Psoas muscle (tissue), 8 donors: Measurements from ENCODE around the gene FAM228A. TPM values are rescaled to one million over a fixed set of nuclear protein-coding genes. Genes with fewer than 3 reads are reported as not detected.

ENCODE experiments used
- ATAC-seq, 4 donors: fragments of 200-7000 bp; cut with Tn5 transposase; one replicate each; pipeline ENCODE4 v1.9.1; 2020; ENCODE audit warnings: moderate library complexity in 3 of 4, mild to moderate bottlenecking in 2 of 4
- DNase-seq, 2 donors: peaks; one replicate each; pipeline ENCODE4 v3.0.0-alpha.2; 2020
- H3K27ac ChIP-seq: fragments of 200-600 bp; one replicate; pipeline ENCODE4 v1.8.0; 2022
- H3K27me3 ChIP-seq, 3 donors: fragments of 200-600 bp in 1 of 3; one replicate each; pipeline versions ENCODE4 v1.6.1 to v1.8.0; 2013 to 2022; ENCODE audit warnings: low read length in 2 of 3, mild to moderate bottlenecking in 2 of 3, moderate library complexity in 1 of 3; ENCODE audit not compliant: insufficient read depth in 3 of 3
- H3K36me3 ChIP-seq, 2 donors: fragments of 200-600 bp in 1 of 2; one replicate each; pipeline versions ENCODE4 v1.6.1 to v1.8.0; 2013 to 2022; ENCODE audit warnings: low read depth in 1 of 2, mild to moderate bottlenecking in 1 of 2, moderate library complexity in 1 of 2; ENCODE audit not compliant: insufficient read depth in 1 of 2
- H3K4me1 ChIP-seq: fragments of 200-600 bp; one replicate; pipeline ENCODE4 v1.8.0; 2022
- H3K4me3 ChIP-seq: fragments of 200-600 bp; one replicate; pipeline ENCODE4 v1.8.0; 2022; ENCODE audit warnings: mild to moderate bottlenecking
- H3K9me3 ChIP-seq: fragments of 200-600 bp; one replicate; pipeline ENCODE4 v1.8.0; 2022
- whole genome bisulfite sequencing, 3 donors: extraction: QIAGEN DNeasy Blood & Tissue Kit; methylation state at CpG; one replicate each; pipeline versions ENCODE4 v1.1.6 to v1.1.7; 2013; 5-methylcytosine and 5-hydroxymethylcytosine counted together
- intact Hi-C, 2 donors: fragments of 100-400 bp; cut with DNase I; formaldehyde crosslinking; loops; one replicate each; pipeline versions ENCODE4 v1.11.0 to v1.14.2; 2022
- polyA plus RNA-seq, 3 donors: library from polyadenylated mRNA; stranded (reverse); fragments of 200-250 nt; gene quantifications; one replicate each; pipeline ENCODE4 v1.2.3, GENCODE V29; 2013
- total RNA-seq, 4 donors: library from RNA; stranded (reverse); fragmentation: NEBNext Ultra II Directional in 2 of 4; extraction: Animal tissue kit (Norgen Biotek cat#: 25700) in 2 of 4; gene quantifications; one replicate each; pipeline versions ENCODE4 v1.2.1 to v1.2.4, GENCODE V29; 2021 to 2023
- TF ChIP-seq, protein P1 (sequence below): fragments of 200-600 bp; IDR thresholded peaks from one replicate; pipeline ENCODE4 v1.8.0; 2022; ENCODE audit warnings: antibody characterized with exemption
- donor health status: healthy with polysubstance abuse.
- donor health status: DM: no; HTN: no; CAD: no; lungs with moderate emphysema.
- donor health status: Bipolar disorder and iron deficiency.
- donor health status: healthy.
- donor health status: DM: yes; HTN: yes; CAD: no.
- donor health status: DM: no; HTN: no; CAD: no.
- donor health status: DM: no; HTN: no; CAD: no.
- donor health status: DM: yes; HTN: yes; CAD: no.

The FAM228A gene
- total and polyA plus RNA-seq, 7 donors = 0.04 to 0.69 (median 0.37) TPM; not detected in 1

DNA sequence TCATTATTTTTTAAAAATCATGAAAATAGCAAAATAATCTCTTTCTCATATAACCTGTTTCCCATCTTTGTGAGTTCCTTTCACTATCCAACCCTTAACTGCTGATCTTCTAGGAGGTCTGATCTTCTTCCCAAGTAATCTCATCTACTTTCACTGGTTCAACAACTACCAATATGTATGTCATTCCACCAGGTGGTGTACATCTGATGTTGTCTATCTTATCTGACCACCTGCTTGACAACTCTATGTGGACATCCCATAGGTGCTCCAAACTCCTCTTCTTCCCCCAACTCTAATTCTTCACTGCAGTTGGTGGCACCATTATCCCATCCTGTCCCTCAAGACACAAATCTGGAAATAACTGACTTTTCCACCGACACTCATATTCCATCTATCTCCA, 62.5 kb downstream of the FAM228A start:
- 85 to 98% (median 92%) methylated on average over 1 of the region's 1 CpG for WGBS, 3 donors
- peak in 1 of 4 donors; percentile 32 for ATAC-seq
- Histone ChIP-seq H3K4me3 (no peak overlapping the region), H3K4me1 (no peaks in the 10 kb centered on the region), H3K27me3 (no peaks in the 10 kb centered on the region), H3K9me3 (no peaks in the 10 kb centered on the region), H3K27ac (no peak overlapping the region), H3K36me3 (peaks cover 0 to 32% of the 10 kb centered on the region in 2 donors)
- intact Hi-C loops = no loop called here
- no peak for DNase-seq
- TF ChIP-seq, protein P1, sequence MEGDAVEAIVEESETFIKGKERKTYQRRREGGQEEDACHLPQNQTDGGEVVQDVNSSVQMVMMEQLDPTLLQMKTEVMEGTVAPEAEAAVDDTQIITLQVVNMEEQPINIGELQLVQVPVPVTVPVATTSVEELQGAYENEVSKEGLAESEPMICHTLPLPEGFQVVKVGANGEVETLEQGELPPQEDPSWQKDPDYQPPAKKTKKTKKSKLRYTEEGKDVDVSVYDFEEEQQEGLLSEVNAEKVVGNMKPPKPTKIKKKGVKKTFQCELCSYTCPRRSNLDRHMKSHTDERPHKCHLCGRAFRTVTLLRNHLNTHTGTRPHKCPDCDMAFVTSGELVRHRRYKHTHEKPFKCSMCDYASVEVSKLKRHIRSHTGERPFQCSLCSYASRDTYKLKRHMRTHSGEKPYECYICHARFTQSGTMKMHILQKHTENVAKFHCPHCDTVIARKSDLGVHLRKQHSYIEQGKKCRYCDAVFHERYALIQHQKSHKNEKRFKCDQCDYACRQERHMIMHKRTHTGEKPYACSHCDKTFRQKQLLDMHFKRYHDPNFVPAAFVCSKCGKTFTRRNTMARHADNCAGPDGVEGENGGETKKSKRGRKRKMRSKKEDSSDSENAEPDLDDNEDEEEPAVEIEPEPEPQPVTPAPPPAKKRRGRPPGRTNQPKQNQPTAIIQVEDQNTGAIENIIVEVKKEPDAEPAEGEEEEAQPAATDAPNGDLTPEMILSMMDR = no peak

DNA sequence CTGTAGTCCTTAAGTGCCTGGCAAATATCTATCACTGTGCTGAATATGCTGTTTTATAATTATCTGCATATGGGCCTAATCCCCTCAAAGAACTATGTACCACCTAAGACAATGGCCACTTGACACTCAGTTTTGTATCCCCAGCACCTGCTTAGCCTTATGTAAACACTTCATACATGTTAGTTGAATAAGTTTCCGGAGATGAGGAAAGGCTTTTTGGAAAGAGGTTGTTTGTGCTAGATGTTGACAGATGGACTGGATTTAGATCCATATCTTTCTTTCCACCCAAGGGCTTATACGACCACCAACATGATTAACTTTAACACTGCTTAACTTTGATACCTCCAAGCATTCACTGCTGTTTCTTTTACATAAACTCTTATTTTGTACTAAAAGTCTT, 63.3 kb downstream of the FAM228A start:
- DNase-seq = no peak
- Histone ChIP-seq H3K27me3 (no peaks in the 10 kb centered on the region), H3K27ac (no peak overlapping the region), H3K36me3 (peaks cover 0 to 40% of the 10 kb centered on the region in 2 donors), H3K9me3 (no peaks in the 10 kb centered on the region), H3K4me1 (no peaks in the 10 kb centered on the region), H3K4me3 (no peak overlapping the region)
- intact Hi-C loops = no loop called here
- TF ChIP-seq, protein P1 = no peak
- ATAC-seq = no peak
- 91 to 98% (median 95%) methylated on average over 2 of the region's 2 CpGs for WGBS, 3 donors

- WGBS, 3 donors = 98 to 100% (median 100%) methylated on average over 1 of the region's 1 CpG
- Histone ChIP-seq H3K4me3 (no peak overlapping the region), H3K9me3 (no peaks in the 10 kb centered on the region), H3K36me3 (peaks cover 0 to 47% of the 10 kb centered on the region in 2 donors), H3K27me3 (no peaks in the 10 kb centered on the region), H3K4me1 (no peaks in the 10 kb centered on the region), H3K27ac (no peak overlapping the region)
- intact Hi-C loops = no loop called here
- DNase-seq (no peak), ATAC-seq (no peak)
- TF ChIP-seq, protein P1 = no peak
These were observed 64.7 kb downstream of the FAM228A start for GRCh38 chr2:24239553-24239952.

Other genes starting within 250 kb of the FAM228A start
- 10 to 100 TPM in 1 of 4 donors, 1 to 10 TPM in 3; 7.7 to 12.5 (median 8.4) TPM for gene ATAD2B, start 247.9 kb upstream of the FAM228A start, total RNA-seq
- 1 to 10 TPM; 2.6 to 5.6 (median 3.0) TPM for gene ATAD2B, start 247.9 kb upstream of the FAM228A start, polyA plus RNA-seq
- gene UBXN2A, start 234.6 kb upstream of the FAM228A start, total RNA-seq = 10 to 100 TPM; 20.4 to 23.5 (median 20.8) TPM
- gene UBXN2A, start 234.6 kb upstream of the FAM228A start, polyA plus RNA-seq = 10 to 100 TPM; 12.0 to 33.9 (median 19.0) TPM
- under 1 TPM in 2 of 4 donors, not detected in 2; 0.27 to 0.28 TPM for gene MFSD2B, start 165.0 kb upstream of the FAM228A start, total RNA-seq
- under 1 TPM; 0.03 to 0.12 (median 0.07) TPM for gene MFSD2B, start 165.0 kb upstream of the FAM228A start, polyA plus RNA-seq
- 10 to 100 TPM in 2 of 4 donors, 1 to 10 TPM in 2; 6.5 to 14.6 (median 9.7) TPM for gene WDCP, start 127.7 kb upstream of the FAM228A start, total RNA-seq
- gene WDCP, start 127.7 kb upstream of the FAM228A start, polyA plus RNA-seq = 10 to 100 TPM in 1 of 3 donors, 1 to 10 TPM in 2; 4.6 to 17.3 (median 5.0) TPM
- 1 to 10 TPM in 1 of 4 donors, under 1 TPM in 3; 0.46 to 1.8 (median 0.75) TPM for gene FKBP1B, start 125.3 kb upstream of the FAM228A start, total RNA-seq
- gene FKBP1B, start 125.3 kb upstream of the FAM228A start, polyA plus RNA-seq = 1 to 10 TPM; 1.3 to 2.7 (median 2.1) TPM
- gene SF3B6, start 98.7 kb upstream of the FAM228A start, total RNA-seq = 10 to 100 TPM; 44.2 to 60.5 (median 55.5) TPM
- 100 to 1,000 TPM in 1 of 3 donors, 10 to 100 TPM in 2; 68.2 to 116 (median 90.8) TPM for gene SF3B6, start 98.7 kb upstream of the FAM228A start, polyA plus RNA-seq
- gene TP53I3, start 90.2 kb upstream of the FAM228A start, total RNA-seq = 1 to 10 TPM; 1.3 to 5.0 (median 2.6) TPM
- gene TP53I3, start 90.2 kb upstream of the FAM228A start, polyA plus RNA-seq = 1 to 10 TPM; 1.7 to 5.6 (median 3.7) TPM
- gene PFN4, start 51.7 kb upstream of the FAM228A start, total RNA-seq = under 1 TPM in 3 of 4 donors, not detected in 1; 0.24 to 0.45 (median 0.34) TPM
- gene PFN4, start 51.7 kb upstream of the FAM228A start, polyA plus RNA-seq = 1 to 10 TPM in 1 of 3 donors, under 1 TPM in 2; 0.18 to 1.2 (median 0.35) TPM
- gene FAM228B, start 51.6 kb upstream of the FAM228A start, total RNA-seq = 10 to 100 TPM; 12.4 to 30.1 (median 12.8) TPM
- gene FAM228B, start 51.6 kb upstream of the FAM228A start, polyA plus RNA-seq = 1 to 10 TPM; 2.5 to 6.9 (median 5.2) TPM
- 10 to 100 TPM; 33.5 to 71.7 (median 39.9) TPM for gene ITSN2, start 185.5 kb downstream of the FAM228A start, total RNA-seq
- 10 to 100 TPM; 12.2 to 15.0 (median 14.4) TPM for gene ITSN2, start 185.5 kb downstream of the FAM228A start, polyA plus RNA-seq